ENCODE data around the gene FAM43A.
A peak's percentile ranks its signal among the peaks of the same experiment; 100 is the strongest.

The FAM43A gene

DNA sequence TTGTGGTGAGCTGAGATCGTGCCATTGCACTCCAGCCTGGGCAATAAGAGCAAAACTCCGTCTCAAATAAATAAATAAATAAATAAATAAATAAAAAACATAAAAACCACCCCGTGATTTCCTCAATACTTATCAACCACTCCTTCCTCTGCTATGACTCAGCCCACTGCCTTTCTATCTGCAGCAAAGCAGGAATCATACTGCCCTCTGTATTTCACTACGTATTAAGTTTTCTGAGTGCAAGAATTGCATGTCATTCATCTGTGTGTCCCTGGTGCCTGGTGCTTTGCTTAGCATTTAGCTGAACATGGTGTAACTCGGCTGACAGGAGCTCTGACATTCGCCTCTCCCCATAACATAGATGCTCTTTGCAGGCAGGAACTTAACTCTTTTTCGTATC lies 20.8 kb upstream of the FAM43A start:
- TF ChIP-seq, protein P1, sequence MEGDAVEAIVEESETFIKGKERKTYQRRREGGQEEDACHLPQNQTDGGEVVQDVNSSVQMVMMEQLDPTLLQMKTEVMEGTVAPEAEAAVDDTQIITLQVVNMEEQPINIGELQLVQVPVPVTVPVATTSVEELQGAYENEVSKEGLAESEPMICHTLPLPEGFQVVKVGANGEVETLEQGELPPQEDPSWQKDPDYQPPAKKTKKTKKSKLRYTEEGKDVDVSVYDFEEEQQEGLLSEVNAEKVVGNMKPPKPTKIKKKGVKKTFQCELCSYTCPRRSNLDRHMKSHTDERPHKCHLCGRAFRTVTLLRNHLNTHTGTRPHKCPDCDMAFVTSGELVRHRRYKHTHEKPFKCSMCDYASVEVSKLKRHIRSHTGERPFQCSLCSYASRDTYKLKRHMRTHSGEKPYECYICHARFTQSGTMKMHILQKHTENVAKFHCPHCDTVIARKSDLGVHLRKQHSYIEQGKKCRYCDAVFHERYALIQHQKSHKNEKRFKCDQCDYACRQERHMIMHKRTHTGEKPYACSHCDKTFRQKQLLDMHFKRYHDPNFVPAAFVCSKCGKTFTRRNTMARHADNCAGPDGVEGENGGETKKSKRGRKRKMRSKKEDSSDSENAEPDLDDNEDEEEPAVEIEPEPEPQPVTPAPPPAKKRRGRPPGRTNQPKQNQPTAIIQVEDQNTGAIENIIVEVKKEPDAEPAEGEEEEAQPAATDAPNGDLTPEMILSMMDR (IDR thresholded peaks at IDR 0.05; ENCODE audit: low read depth, low read length): no peak
- H3K4me3 ChIP-seq (ENCODE audit: low read depth, low read length): no peak overlapping the region

DNA sequence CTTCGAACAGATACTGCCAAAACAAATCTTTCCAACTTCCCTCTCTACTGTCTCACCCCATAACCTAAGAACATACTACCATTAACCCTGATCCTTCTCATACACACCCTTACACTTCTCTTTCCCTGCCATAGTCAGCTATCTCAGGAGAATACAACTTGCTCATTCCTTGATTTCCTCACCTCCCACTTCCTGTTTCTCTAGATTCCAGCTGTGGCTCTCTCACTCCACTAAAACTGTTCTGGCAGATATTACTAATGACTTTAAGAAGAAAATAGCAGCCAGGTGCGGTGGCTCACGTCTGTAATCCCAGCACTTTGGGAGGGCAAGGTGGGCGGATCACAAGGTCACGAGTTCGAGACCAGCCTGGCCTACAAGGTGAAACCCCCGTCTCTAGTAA lies 18.3 kb upstream of the FAM43A start:
- no peak overlapping the region for H3K4me3 ChIP-seq (ENCODE audit: low read depth, low read length)
- TF ChIP-seq, protein P1 (IDR thresholded peaks at IDR 0.05; ENCODE audit: low read depth, low read length): no peak

DNA sequence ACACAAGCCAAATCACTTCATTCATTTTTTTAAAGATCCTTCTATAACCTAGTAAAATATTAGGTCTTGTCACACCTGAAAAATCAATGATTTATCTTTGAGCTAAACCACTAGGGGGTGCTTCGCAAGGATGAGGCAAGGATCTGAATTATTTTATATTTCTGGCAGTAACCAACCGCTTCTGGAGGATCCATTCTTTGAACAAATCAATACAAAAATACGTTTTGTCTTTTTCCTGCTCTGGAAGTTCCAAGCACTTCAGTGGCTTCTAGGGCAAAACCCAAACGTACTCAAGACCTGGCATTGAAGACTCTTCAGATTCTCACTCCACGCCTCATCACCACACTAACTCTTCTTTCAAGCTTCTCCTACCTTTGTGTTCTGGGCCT lies 14.2 kb upstream of the FAM43A start:
- TF ChIP-seq, protein P1 (IDR thresholded peaks at IDR 0.05; ENCODE audit: low read depth, low read length): peak; percentile 43
- peak overlapping the region; percentile 100 for H3K4me3 ChIP-seq (ENCODE audit: low read depth, low read length)

DNA sequence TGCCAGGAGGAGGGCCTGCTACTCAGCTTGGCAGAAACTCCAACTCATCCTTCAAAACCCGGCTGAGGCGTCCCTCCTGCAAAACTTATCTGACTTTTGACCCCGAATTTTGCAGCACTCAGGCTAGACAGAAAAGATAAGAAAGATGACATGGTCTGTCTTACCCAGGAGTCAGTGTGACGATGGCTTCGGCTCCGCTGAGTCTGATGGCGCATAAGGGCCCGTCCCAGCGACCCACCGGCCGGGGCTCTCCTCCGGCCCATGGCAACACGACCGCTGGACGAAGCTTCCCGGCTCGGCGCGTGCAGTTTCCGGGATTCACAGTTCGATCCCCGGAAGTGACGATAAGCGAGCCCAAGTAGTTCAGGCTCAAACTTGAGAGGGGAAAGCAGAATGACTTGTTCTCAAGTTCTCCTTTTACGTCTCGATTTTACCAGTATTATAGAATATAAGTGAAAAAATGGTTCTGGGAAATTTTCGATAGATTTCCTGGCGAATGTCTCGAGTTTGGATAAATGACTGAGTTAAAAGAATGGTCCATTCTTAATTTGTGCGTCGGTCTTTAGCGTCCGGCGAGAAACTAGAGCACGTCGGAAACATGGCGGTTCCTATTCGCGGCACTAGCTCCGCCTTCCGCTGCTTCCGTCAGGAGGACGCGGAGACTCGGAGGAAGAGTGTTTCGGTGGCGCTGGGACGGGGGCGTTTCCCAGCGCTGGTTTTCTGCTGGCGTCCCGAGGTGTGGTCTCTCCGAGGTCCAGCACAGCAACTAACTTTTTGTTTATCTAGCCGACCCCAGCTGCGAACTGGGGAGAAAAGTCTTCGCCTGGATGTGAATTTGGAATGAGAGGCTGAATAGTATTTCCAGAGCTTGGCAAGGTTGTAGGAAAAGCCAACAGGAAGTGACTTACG lies 13.5 kb upstream of the FAM43A start, which contains the start of gene LSG1:
Gene LSG1 (minus strand): TSS at position 292 of the 909 bp plus-strand sequence. CDS start 29 bp downstream, at position 263.
- TF ChIP-seq, protein P1 (IDR thresholded peaks at IDR 0.05; ENCODE audit: low read depth, low read length): no peak; the same call in 1 of the 2 replicates
- peak within 1 kb of the TSS; percentile 100 for H3K4me3 ChIP-seq (ENCODE audit: low read depth, low read length)

DNA sequence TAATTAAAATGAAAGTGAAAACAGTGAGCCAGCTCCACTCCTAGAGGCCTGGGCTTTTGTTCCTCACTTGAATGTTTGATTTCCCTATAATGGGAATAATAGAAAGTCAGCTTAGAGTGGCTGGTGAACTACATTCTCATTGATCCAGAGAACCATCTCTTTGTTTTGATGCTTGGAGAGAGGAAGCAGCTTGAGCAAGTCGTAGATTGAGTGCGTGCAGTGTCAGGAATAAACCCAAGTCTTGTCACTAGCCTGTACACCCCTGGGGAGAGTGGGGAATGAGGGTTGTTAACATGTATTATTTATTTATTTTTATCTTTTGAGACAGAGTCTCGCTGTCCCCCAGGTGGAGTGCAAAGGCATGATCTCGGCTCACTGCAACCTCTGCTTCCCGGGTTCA lies 12.8 kb upstream of the FAM43A start:
- TF ChIP-seq, protein P1 (IDR thresholded peaks at IDR 0.05; ENCODE audit: low read depth, low read length): no peak
- H3K4me3 ChIP-seq (ENCODE audit: low read depth, low read length): peak overlapping the region; percentile 100

DNA sequence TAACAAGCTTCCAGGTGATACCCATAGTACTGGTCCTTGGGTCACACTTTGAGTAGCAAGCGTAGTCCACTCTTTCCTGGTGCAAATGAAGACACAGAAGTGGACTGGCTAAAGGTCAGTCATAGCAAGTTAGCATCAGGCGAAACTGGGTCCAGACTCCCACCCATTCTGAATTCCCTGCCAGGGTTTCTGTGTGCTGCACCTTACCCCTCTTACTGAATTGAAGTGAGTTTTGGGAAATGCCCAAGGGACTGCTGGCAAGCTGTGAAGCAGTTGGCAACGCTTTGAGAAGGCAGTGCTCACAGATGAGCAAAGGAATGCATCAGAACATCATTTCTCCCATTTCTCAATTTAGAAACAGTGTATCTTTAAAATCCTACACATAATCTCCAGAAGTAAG lies 11.9 kb upstream of the FAM43A start:
- H3K4me3 ChIP-seq (ENCODE audit: low read depth, low read length): no peak overlapping the region
- TF ChIP-seq, protein P1 (IDR thresholded peaks at IDR 0.05; ENCODE audit: low read depth, low read length): no peak

DNA sequence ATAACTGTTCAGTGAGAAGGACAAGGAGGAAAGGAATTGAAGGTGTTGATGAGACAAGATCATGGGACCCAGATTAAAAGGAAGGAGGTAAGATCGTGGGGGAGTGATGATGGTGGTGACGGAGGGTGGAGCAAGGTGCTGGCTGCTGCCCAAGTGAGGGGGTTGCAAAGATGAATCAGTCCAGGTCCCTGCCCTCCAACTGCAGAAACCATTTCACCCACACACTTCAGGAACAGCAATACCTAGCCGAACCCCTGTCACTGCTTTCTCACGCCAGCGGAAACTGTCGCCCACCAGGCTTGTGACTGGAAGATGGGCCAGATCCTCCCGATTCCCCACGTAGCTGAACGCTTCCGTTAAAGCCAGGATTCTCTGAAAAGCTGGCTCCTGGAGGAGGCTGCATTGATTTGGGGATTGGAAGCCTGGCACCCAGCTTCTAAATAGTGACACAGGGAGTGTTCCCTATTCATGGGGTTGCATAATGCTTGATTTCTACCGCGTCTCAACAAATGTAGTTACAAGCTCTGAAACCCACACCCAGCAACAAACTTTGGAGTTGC lies 10.5 kb upstream of the FAM43A start:
- TF ChIP-seq, protein P1 (IDR thresholded peaks at IDR 0.05; ENCODE audit: low read depth, low read length): no peak
- H3K4me3 ChIP-seq (ENCODE audit: low read depth, low read length): no peak overlapping the region

Data from WI38 (cell line).